ENCODE data around the gene PPID. TPM values are rescaled to one million over a fixed set of nuclear protein-coding genes. Genes with fewer than 3 reads are reported as not detected.
A peak's percentile ranks its signal among the peaks of the same experiment; 100 is the strongest.

Gene PPID
- total and polyA plus RNA-seq, 2 of the 13 experiments (the other 11 are each of a cell fraction or from before 2014, with no cell fraction given), result 15.4 to 63.4 TPM

- TF ChIP-seq ZNF749 (CRISPR knock-in tag; IDR thresholded peaks at IDR 0.05; ENCODE audit: borderline replicate concordance) (0 out of 2 replicates have a peak, but pooled peaks have one; percentile 70), NFYC (CRISPR knock-in tag; IDR thresholded peaks at IDR 0.05) (peak; percentile 90), BHLHE40 (IDR thresholded peaks at IDR 0.05; ENCODE audit: low read length) (no peak), ZNF350 (CRISPR knock-in tag; IDR thresholded peaks at IDR 0.05; ENCODE audit: borderline replicate concordance, low read depth) (peak; percentile 95), HOMEZ (CRISPR knock-in tag; IDR thresholded peaks at IDR 0.05; ENCODE audit: low read depth) (peak; percentile 96), KMT2B (CRISPR knock-in tag; IDR thresholded peaks at IDR 0.05) (peak; percentile 92), TOE1 (CRISPR knock-in tag; IDR thresholded peaks at IDR 0.05) (peak; percentile 51; the same call in 1 of the 2 replicates), TFDP2 (CRISPR knock-in tag; IDR thresholded peaks at IDR 0.05) (peak; percentile 90), MTA1 (CRISPR knock-in tag; IDR thresholded peaks at IDR 0.05; ENCODE audit: borderline replicate concordance) (peak; percentile 38; the same call in 1 of the 2 replicates), LBX2 (CRISPR knock-in tag; IDR thresholded peaks at IDR 0.05; ENCODE audit: borderline replicate concordance) (no peak), RFXAP (CRISPR knock-in tag; IDR thresholded peaks at IDR 0.05; ENCODE audit: borderline replicate concordance) (peak; percentile 95), HDAC1 (CRISPR knock-in tag; IDR thresholded peaks at IDR 0.05) (peak; percentile 76), ZNF143 (CRISPR knock-in tag; IDR thresholded peaks at IDR 0.05) (peak; percentile 98), ISX (CRISPR knock-in tag; conservative IDR thresholded peaks at IDR 0.05) (no peak), KDM6A (CRISPR knock-in tag; IDR thresholded peaks at IDR 0.05; ENCODE audit: low read depth) (no peak), ZFAT (CRISPR knock-in tag; conservative IDR thresholded peaks at IDR 0.05) (no peak), ETV5 (CRISPR knock-in tag; IDR thresholded peaks at IDR 0.05; ENCODE audit: borderline replicate concordance) (peak; percentile 78; the same call in 1 of the 2 replicates), ATF4 (CRISPR knock-in tag; IDR thresholded peaks at IDR 0.05) (peak; percentile 93 to 99), NCOR1 (IDR thresholded peaks at IDR 0.05; ENCODE audit: borderline replicate concordance, low read length) (peak; percentile 73; the same call in 1 of the 2 replicates), HOXD1 (CRISPR knock-in tag; IDR thresholded peaks at IDR 0.05) (peak; percentile 47; the same call in 1 of the 2 replicates), ZNF574 (CRISPR knock-in tag; IDR thresholded peaks at IDR 0.05) (peak; percentile 99), RBM22 (optimal IDR thresholded peaks at IDR 0.05; ENCODE audit: low read length) (no peak)
These were observed 51.0 kb downstream of the PPID start, which contains the start of gene ETFDH (continued) for GRCh38 chr4:158671915-158672806.

All from HepG2 (cell line).